Panc1 (cell line): Measurements from ENCODE around the gene NEK1. TPM values are rescaled to one million over a fixed set of nuclear protein-coding genes. Genes with fewer than 3 reads are reported as not detected.
"Not testable (repeated sequence)": the region's sequence is repeated elsewhere in the genome, so short reads cannot be mapped to it uniquely, and the experiment has no call there.

Experiments used
- ATAC-seq: fragments of 200-7000 bp; cut with Tn5 transposase; 2 replicates; pipeline ENCODE4 v1.9.1; 2020; ENCODE audit warnings: mild to moderate bottlenecking, moderate library complexity
- BruUV-seq: library from RNA; stranded (reverse); fragments of 400-500 nt; replicated peaks from 2 replicates; lab custom pipeline; 2021; lab: Mats Ljungman, UMichigan
- CTCF ChIA-PET: fragments of 300-600 bp; sonication (Branson Sonifier 250); formaldehyde crosslinking; loops from one replicate; lab custom pipeline; 2022; ENCODE audit warnings: antibody characterized with exemption; lab: Charles Lee
- POLR2A ChIA-PET: fragments of 300-600 bp; sonication (Branson Sonifier 250); formaldehyde crosslinking; loops from one replicate; lab custom pipeline; 2022; ENCODE audit warnings: antibody characterized with exemption; lab: Charles Lee
- DNase-seq: peaks from one replicate; pipeline ENCODE4 v3.0.0-alpha.2; 2010; ENCODE audit warnings: low read depth, low spot score
- H3K27ac ChIP-seq: 2 replicates; pipeline ENCODE4 v1.5.1; 2011; ENCODE audit warnings: mild to moderate bottlenecking, low read length, inconsistent platforms
- H3K27me3 ChIP-seq: fragments of 200-500 bp; sonication (Bioruptor generic); 2 replicates; pipeline ENCODE4 v1.6.0; 2014; ENCODE audit warnings: low read length, inconsistent platforms; ENCODE audit not compliant: control insufficient read depth, insufficient read depth
- H3K36me3 ChIP-seq: fragments of 200-500 bp; sonication (Bioruptor generic); 2 replicates; pipeline ENCODE4 v1.5.1; 2014; ENCODE audit warnings: inconsistent platforms, mild to moderate bottlenecking, low read length, moderate library complexity; ENCODE audit not compliant: control insufficient read depth, insufficient read depth
- H3K4me1 ChIP-seq: 2 replicates; pipeline ENCODE4 v1.5.1; 2011; ENCODE audit warnings: inconsistent platforms, mild to moderate bottlenecking, low read length, moderate library complexity; ENCODE audit not compliant: control insufficient read depth, insufficient read depth
- H3K4me3 ChIP-seq, 2 experiments: 2 replicates each; pipeline ENCODE4 v1.5.1; 2011 to 2012; ENCODE audit warnings: low read depth in 2 of 2, low read length in 2 of 2, mild to moderate bottlenecking in 2 of 2, inconsistent platforms in 1 of 2, moderate library complexity in 1 of 2
- H3K9me3 ChIP-seq: fragments of 200-500 bp; sonication (Bioruptor generic); 2 replicates; pipeline ENCODE4 v1.5.1; 2014; ENCODE audit warnings: low read depth, mild to moderate bottlenecking, inconsistent platforms, low read length, moderate library complexity; ENCODE audit not compliant: control insufficient read depth, insufficient read depth
- POLR2AphosphoS5 ChIP-seq: IDR thresholded peaks from 2 replicates; pipeline ENCODE4 v1.6.1; 2012; ENCODE audit warnings: mild to moderate bottlenecking, low read depth, low read length, moderate library complexity
- SIN3A ChIP-seq: IDR thresholded peaks from 2 replicates; pipeline ENCODE4 v1.6.1; 2012; ENCODE audit warnings: low read depth, mild to moderate bottlenecking, low read length, moderate library complexity, borderline replicate concordance; ENCODE audit not compliant: insufficient read depth
- TCF7L2 ChIP-seq: IDR thresholded peaks from 2 replicates; pipeline ENCODE4 v1.6.1; 2011; ENCODE audit warnings: mild to moderate bottlenecking, low read depth, low read length, inconsistent platforms
- in situ Hi-C: cut with HindIII; loops from 2 replicates; pipeline ENCODE4 v1.10.0; 2016; ENCODE audit warnings: low sequenced_read_pairs, low pct_unique_long_range_greater_than_20kb
- intact Hi-C: fragments of 100-400 bp; cut with micrococcal nuclease; formaldehyde crosslinking; loops from one replicate; pipeline ENCODE4 v1.10.0; 2022; ENCODE audit not compliant: unreplicated experiment
- total RNA-seq: library from RNA; stranded (reverse); gene quantifications from one replicate; pipeline ENCODE4 v1.2.1, GENCODE V29; 2021; ENCODE audit not compliant: unreplicated experiment
- TF ChIP-seq, protein P1 (sequence below): fragments of 450-650 bp; IDR thresholded peaks from 2 replicates; pipeline ENCODE4 v1.5.1; 2017; ENCODE audit warnings: mild to moderate bottlenecking
- TF ChIP-seq, protein P2 (sequence below), 2 experiments: IDR thresholded peaks; 2 replicates each; pipeline ENCODE4 v1.6.1; 2011 to 2012; ENCODE audit warnings: low read depth in 2 of 2, control low read depth in 1 of 2, low read length in 1 of 2, mild to moderate bottlenecking in 1 of 2, moderate library complexity in 1 of 2; ENCODE audit not compliant: insufficient read depth in 1 of 2

NEK1 gene
- total RNA-seq, 1 experiment from 2014 or later, result 9.2 TPM

DNA sequence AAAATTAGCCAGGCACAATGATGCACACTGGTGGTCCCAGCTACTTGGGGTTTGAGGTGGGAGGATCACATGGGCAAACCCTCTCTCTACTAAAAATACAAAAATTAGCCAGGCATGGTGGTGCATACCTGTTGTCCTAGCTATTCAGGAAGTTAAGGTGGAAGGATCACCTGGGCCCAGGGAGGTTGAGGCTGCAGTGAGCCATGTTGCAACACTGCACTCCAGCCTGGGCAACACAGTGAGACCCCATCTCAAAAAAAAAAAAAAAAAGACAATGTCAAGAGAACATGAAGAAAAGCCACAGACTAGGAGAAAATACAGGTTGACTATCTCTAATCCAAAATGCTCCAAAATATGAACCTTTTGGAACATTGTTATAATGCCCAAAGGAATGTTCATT, 153.8 kb downstream of the NEK1 start:
- TF ChIP-seq, protein P1, sequence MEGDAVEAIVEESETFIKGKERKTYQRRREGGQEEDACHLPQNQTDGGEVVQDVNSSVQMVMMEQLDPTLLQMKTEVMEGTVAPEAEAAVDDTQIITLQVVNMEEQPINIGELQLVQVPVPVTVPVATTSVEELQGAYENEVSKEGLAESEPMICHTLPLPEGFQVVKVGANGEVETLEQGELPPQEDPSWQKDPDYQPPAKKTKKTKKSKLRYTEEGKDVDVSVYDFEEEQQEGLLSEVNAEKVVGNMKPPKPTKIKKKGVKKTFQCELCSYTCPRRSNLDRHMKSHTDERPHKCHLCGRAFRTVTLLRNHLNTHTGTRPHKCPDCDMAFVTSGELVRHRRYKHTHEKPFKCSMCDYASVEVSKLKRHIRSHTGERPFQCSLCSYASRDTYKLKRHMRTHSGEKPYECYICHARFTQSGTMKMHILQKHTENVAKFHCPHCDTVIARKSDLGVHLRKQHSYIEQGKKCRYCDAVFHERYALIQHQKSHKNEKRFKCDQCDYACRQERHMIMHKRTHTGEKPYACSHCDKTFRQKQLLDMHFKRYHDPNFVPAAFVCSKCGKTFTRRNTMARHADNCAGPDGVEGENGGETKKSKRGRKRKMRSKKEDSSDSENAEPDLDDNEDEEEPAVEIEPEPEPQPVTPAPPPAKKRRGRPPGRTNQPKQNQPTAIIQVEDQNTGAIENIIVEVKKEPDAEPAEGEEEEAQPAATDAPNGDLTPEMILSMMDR, result no peak
- TF ChIP-seq SIN3A (no peak), POLR2AphosphoS5 (no peak), TCF7L2 (no peak)
- TF ChIP-seq, protein P2, sequence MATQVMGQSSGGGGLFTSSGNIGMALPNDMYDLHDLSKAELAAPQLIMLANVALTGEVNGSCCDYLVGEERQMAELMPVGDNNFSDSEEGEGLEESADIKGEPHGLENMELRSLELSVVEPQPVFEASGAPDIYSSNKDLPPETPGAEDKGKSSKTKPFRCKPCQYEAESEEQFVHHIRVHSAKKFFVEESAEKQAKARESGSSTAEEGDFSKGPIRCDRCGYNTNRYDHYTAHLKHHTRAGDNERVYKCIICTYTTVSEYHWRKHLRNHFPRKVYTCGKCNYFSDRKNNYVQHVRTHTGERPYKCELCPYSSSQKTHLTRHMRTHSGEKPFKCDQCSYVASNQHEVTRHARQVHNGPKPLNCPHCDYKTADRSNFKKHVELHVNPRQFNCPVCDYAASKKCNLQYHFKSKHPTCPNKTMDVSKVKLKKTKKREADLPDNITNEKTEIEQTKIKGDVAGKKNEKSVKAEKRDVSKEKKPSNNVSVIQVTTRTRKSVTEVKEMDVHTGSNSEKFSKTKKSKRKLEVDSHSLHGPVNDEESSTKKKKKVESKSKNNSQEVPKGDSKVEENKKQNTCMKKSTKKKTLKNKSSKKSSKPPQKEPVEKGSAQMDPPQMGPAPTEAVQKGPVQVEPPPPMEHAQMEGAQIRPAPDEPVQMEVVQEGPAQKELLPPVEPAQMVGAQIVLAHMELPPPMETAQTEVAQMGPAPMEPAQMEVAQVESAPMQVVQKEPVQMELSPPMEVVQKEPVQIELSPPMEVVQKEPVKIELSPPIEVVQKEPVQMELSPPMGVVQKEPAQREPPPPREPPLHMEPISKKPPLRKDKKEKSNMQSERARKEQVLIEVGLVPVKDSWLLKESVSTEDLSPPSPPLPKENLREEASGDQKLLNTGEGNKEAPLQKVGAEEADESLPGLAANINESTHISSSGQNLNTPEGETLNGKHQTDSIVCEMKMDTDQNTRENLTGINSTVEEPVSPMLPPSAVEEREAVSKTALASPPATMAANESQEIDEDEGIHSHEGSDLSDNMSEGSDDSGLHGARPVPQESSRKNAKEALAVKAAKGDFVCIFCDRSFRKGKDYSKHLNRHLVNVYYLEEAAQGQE (IDR thresholded peaks at IDR 0.05; ENCODE audit: insufficient read depth in 1 of 2, low read depth in 2 of 2, low read length in 1 of 2), result no peak
- intact Hi-C loops, result no loop called here
- ChIA-PET POLR2A (no interaction called here), CTCF (no interaction called here)
- H3K27ac ChIP-seq, result no peak overlapping the region
- ATAC-seq, result no peak
- no peak for DNase-seq
- H3K9me3 ChIP-seq, result no peaks in the 10 kb centered on the region
- no peaks in the 10 kb centered on the region for H3K4me1 ChIP-seq
- BruUV-seq, result no TSS peak
- in situ Hi-C loops, result no loop called here
- no peaks in the 10 kb centered on the region for H3K36me3 ChIP-seq
- H3K4me3 ChIP-seq, result no peak overlapping the region
- H3K27me3 ChIP-seq, result no peaks in the 10 kb centered on the region

- POLR2A ChIA-PET, in situ Hi-C loops: not testable (repeated sequence)
These were observed 159.7 kb downstream of the NEK1 start for GRCh38 chr4:169452644-169453043.

DNA sequence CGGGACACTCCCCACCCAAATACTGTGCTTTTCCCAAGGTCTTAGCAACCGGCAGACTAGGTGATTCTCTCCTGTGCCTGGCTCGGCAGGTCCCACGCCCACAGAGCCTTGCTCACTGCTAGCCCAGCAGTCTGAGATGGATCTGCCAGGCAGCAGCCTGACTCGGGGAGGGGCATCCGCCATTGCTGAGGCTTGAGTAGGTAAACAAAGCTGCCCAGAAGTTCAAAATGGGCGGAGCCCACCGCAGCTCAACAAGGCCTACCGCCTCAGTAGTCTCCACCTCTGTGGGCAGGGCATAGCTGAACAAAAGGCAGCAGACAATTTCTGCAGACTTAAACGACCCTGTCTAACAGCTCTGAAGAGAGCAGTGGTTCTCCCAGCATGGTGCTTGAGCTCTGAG, 163.4 kb downstream of the NEK1 start:
- H3K27me3 ChIP-seq, H3K4me3 ChIP-seq, intact Hi-C loops, ATAC-seq, CTCF ChIA-PET, BruUV-seq, H3K4me1 ChIP-seq, H3K27ac ChIP-seq, H3K36me3 ChIP-seq, POLR2A ChIA-PET, in situ Hi-C loops, DNase-seq, H3K9me3 ChIP-seq: not testable (repeated sequence)

More at GRCh38 chr4:169452644-169453043, 159.7 kb downstream of the NEK1 start:
- H3K27me3 ChIP-seq, DNase-seq, H3K4me3 ChIP-seq, CTCF ChIA-PET, intact Hi-C loops, ATAC-seq, BruUV-seq, H3K4me1 ChIP-seq, H3K36me3 ChIP-seq, H3K27ac ChIP-seq, H3K9me3 ChIP-seq: not testable (repeated sequence)
